H1 (cell line): ENCODE data around the gene KCNE5. TPM values are rescaled to one million over a fixed set of nuclear protein-coding genes. Genes with fewer than 3 reads are reported as not detected.
"Not testable (repeated sequence)": the region's sequence is repeated elsewhere in the genome, so short reads cannot be mapped to it uniquely, and the experiment has no call there.

Source experiments
- CTCF ChIA-PET: fragments of 300-600 bp; sonication (Branson Sonifier 250); formaldehyde crosslinking; loops from one replicate; lab custom pipeline; 2021; ENCODE audit not compliant: partially characterized antibody; lab: Charles Lee
- POLR2A ChIA-PET: fragments of 300-600 bp; sonication (Branson Sonifier 250); formaldehyde crosslinking; loops from one replicate; lab custom pipeline; 2021; ENCODE audit warnings: inconsistent platforms; ENCODE audit not compliant: partially characterized antibody; lab: Charles Lee
- DNase-seq, 2 experiments: peaks; one replicate each; pipeline versions ENCODE4 v3.0.0 to v3.0.0-alpha.2; 2010 to 2022; ENCODE audit warnings: low spot score in 2 of 2, low read depth in 1 of 2, mixed read lengths in 1 of 2
- FAIRE-seq: peaks from 2 replicates; lab custom pipeline; 2011; peaks lifted over from hg19 to GRCh38; lab: Jason Lieb, UNC
- H2AFZ ChIP-seq: 2 replicates; pipeline ENCODE4 v1.8.1; 2012; ENCODE audit warnings: low read length, inconsistent platforms
- H2AK5ac ChIP-seq: 2 replicates; pipeline ENCODE4 v1.6.1; 2013; ENCODE audit warnings: low read depth, low read length
- H2BK120ac ChIP-seq: replicated peaks from 2 replicates; pipeline ENCODE3; 2013; ENCODE audit warnings: low read depth, low read length, inconsistent platforms
- H2BK12ac ChIP-seq: 2 replicates; pipeline ENCODE4 v1.6.1; 2013; ENCODE audit warnings: low read depth, low read length
- H2BK15ac ChIP-seq: 2 replicates; pipeline ENCODE4 v1.6.1; 2013; ENCODE audit warnings: low read length
- H2BK20ac ChIP-seq: 2 replicates; pipeline ENCODE4 v1.6.1; 2013; ENCODE audit warnings: low read length
- H2BK5ac ChIP-seq: 2 replicates; pipeline ENCODE4 v1.6.1; 2013; ENCODE audit warnings: low read depth, low read length
- H3K14ac ChIP-seq: 2 replicates; pipeline ENCODE4 v1.6.1; 2013; ENCODE audit warnings: inconsistent platforms; ENCODE audit not compliant: insufficient read length
- H3K18ac ChIP-seq: 2 replicates; pipeline ENCODE4 v1.6.1; 2013; ENCODE audit warnings: low read length; ENCODE audit errors: extremely low read depth
- H3K23ac ChIP-seq: 2 replicates; pipeline ENCODE4 v1.6.1; 2013; ENCODE audit warnings: inconsistent platforms; ENCODE audit not compliant: insufficient read length
- H3K23me2 ChIP-seq: 2 replicates; pipeline ENCODE4 v1.6.1; 2013; ENCODE audit warnings: low read depth, low read length
- H3K27ac ChIP-seq: 2 replicates; pipeline ENCODE4 v1.6.1; 2011; ENCODE audit warnings: low read depth, low read length, inconsistent platforms
- H3K27me3 ChIP-seq, 4 experiments: replicated peaks in 1 of 4; 1 replicate in 1 of 4; 2 replicates in 3 of 4; pipeline versions ENCODE4 v1.6.1 to v1.8.1; 2011 to 2013; ENCODE audit warnings: low read length in 3 of 4, mild to moderate bottlenecking in 3 of 4, inconsistent platforms in 2 of 4, mixed read lengths in 2 of 4, moderate library complexity in 1 of 4; ENCODE audit not compliant: control insufficient read depth in 3 of 4, insufficient read depth in 3 of 4; ENCODE audit errors: extremely low read depth in 1 of 4
- H3K36me3 ChIP-seq, 4 experiments: 2 replicates each; pipeline versions ENCODE4 v1.6.1 to v1.8.1; 2011 to 2013; ENCODE audit warnings: mild to moderate bottlenecking in 4 of 4, low read length in 3 of 4, moderate library complexity in 2 of 4, control low read depth in 1 of 4, inconsistent platforms in 1 of 4; ENCODE audit not compliant: insufficient read depth in 4 of 4, control insufficient read depth in 2 of 4
- H3K4ac ChIP-seq: replicated peaks from 2 replicates; pipeline ENCODE3; 2013; ENCODE audit warnings: low read length, low read depth, mixed read lengths, inconsistent platforms; ENCODE audit not compliant: insufficient read length
- H3K4me1 ChIP-seq, 4 experiments: replicated peaks in 1 of 4; 1 replicate in 1 of 4; 2 replicates in 3 of 4; pipeline versions ENCODE4 v1.6.1 to v1.8.1; 2011 to 2013; ENCODE audit warnings: low read length in 3 of 4, inconsistent platforms in 2 of 4, mixed read lengths in 1 of 4; ENCODE audit not compliant: insufficient read depth in 4 of 4, control insufficient read depth in 3 of 4
- H3K4me2 ChIP-seq, 2 experiments: 2 replicates each; pipeline versions ENCODE4 v1.6.1 to v1.8.1; 2011 to 2013; ENCODE audit warnings: low read depth in 2 of 2, low read length in 2 of 2, control low read depth in 1 of 2, inconsistent platforms in 1 of 2, mild to moderate bottlenecking in 1 of 2; ENCODE audit not compliant: insufficient read depth in 1 of 2
- H3K4me3 ChIP-seq, 4 experiments: fragments of 200-600, 300-600 bp in 1 of 4; sonication (generic), shearing (Covaris generic), sonication (Bioruptor Twin) in 1 of 4; 2 replicates each; pipeline versions ENCODE4 v1.5.1 to v1.8.1; 2011 to 2016; ENCODE audit warnings: low read length in 4 of 4, low read depth in 3 of 4, control low read depth in 2 of 4, inconsistent platforms in 2 of 4, mild to moderate bottlenecking in 2 of 4, mixed read lengths in 1 of 4, moderate library complexity in 1 of 4; ENCODE audit not compliant: insufficient read depth in 2 of 4; ENCODE audit errors: extremely low read depth in 1 of 4
- H3K56ac ChIP-seq: replicated peaks from 2 replicates; pipeline ENCODE3; 2013; ENCODE audit warnings: low read depth, mild to moderate bottlenecking, mixed read lengths, low read length, inconsistent platforms; ENCODE audit not compliant: insufficient read length
- H3K79me1 ChIP-seq: 2 replicates; pipeline ENCODE4 v1.6.1; 2013; ENCODE audit warnings: low read depth, low read length, control low read depth
- H3K79me2 ChIP-seq, 2 experiments: 2 replicates each; pipeline versions ENCODE4 v1.6.1 to v1.8.1; 2012 to 2013; ENCODE audit warnings: low read length in 2 of 2, mild to moderate bottlenecking in 2 of 2, inconsistent platforms in 1 of 2; ENCODE audit not compliant: insufficient read depth in 2 of 2, control insufficient read depth in 1 of 2
- H3K9ac ChIP-seq, 4 experiments: replicated peaks in 1 of 4; 1 replicate in 1 of 4; 2 replicates in 3 of 4; pipeline versions ENCODE4 v1.6.1 to v1.8.1; 2011 to 2013; ENCODE audit warnings: low read depth in 3 of 4, low read length in 3 of 4, control low read depth in 2 of 4, mild to moderate bottlenecking in 2 of 4, moderate library complexity in 2 of 4, inconsistent platforms in 1 of 4; ENCODE audit errors: extremely low read depth in 1 of 4
- H3K9me3 ChIP-seq, 2 experiments: 2 replicates each; pipeline versions ENCODE4 v1.6.1 to v1.8.1; 2012 to 2013; ENCODE audit warnings: mild to moderate bottlenecking in 2 of 2, moderate library complexity in 2 of 2, control low read depth in 1 of 2, inconsistent platforms in 1 of 2, low read depth in 1 of 2, low read length in 1 of 2, mixed read lengths in 1 of 2; ENCODE audit not compliant: insufficient read depth in 2 of 2
- H4K20me1 ChIP-seq, 2 experiments: replicated peaks in 1 of 2; 2 replicates each; pipeline versions ENCODE3 to v1.8.1; 2011 to 2013; ENCODE audit warnings: inconsistent platforms in 2 of 2, low read length in 2 of 2, mild to moderate bottlenecking in 1 of 2; ENCODE audit not compliant: insufficient read depth in 2 of 2, control insufficient read depth in 1 of 2
- H4K5ac ChIP-seq: 2 replicates; pipeline ENCODE4 v1.6.1; 2013; ENCODE audit warnings: low read length, low read depth, mixed read lengths, inconsistent platforms; ENCODE audit not compliant: insufficient read length
- H4K8ac ChIP-seq: 2 replicates; pipeline ENCODE4 v1.8.0; 2013; ENCODE audit warnings: mild to moderate bottlenecking, moderate library complexity, low read length, inconsistent platforms; ENCODE audit not compliant: insufficient read depth; ENCODE audit errors: extremely low read depth
- H4K91ac ChIP-seq: replicated peaks from 2 replicates; pipeline ENCODE3; 2013; ENCODE audit warnings: low read length, mixed read lengths, inconsistent platforms; ENCODE audit not compliant: insufficient read length
- WGBS, 2 experiments: shearing (Covaris generic) in 1 of 2; methylation state at CpG; one replicate each; pipeline versions ENCODE4 v1.1.6 to v1.1.7; 2013 to 2015; ENCODE audit warnings: low lambda C conversion rate in 2 of 2, mixed read lengths in 2 of 2, inconsistent platforms in 1 of 2, low coverage in 1 of 2, missing lambda C conversion rate in 1 of 2; ENCODE audit not compliant: insufficient replicate concordance in 2 of 2, insufficient coverage in 1 of 2, insufficient read length in 1 of 2; ENCODE audit errors: extremely low coverage in 1 of 2, missing lambda C conversion rate in 1 of 2; 5-methylcytosine and 5-hydroxymethylcytosine counted together
- polyA plus RNA-seq, 7 experiments: library from polyadenylated mRNA; depleted of rRNA in 3 of 7; stranded (reverse) in 5 of 7; unstranded in 2 of 7; fragments of >200 nt in 5 of 7; fragments of 200-250 nt in 2 of 7; gene quantifications; 1 replicate in 5 of 7; 2 replicates in 1 of 7; 4 replicates in 1 of 7; pipeline versions ENCODE4 v1.2.1 to v1.2.3, GENCODE V29; 2011 to 2013; ENCODE audit warnings: missing spikeins in 2 of 7, mixed read lengths in 2 of 7
- total RNA-seq: library from RNA; stranded (reverse); fragmentation: NEBNext Ultra II Directional; extraction: Animal tissue kit (Norgen Biotek cat#: 25700); gene quantifications from 2 replicates; pipeline ENCODE4 v1.2.1, GENCODE V29; 2021

Gene KCNE5
- total and polyA plus RNA-seq, 2 of the 8 experiments (the other 6 are each of a cell fraction or from before 2014, with no cell fraction given) = 3.6 to 5.9 TPM

- H3K18ac ChIP-seq, H2BK120ac ChIP-seq, H4K5ac ChIP-seq, POLR2A ChIA-PET, H3K9ac ChIP-seq, H3K14ac ChIP-seq, H4K91ac ChIP-seq, H3K27ac ChIP-seq, H3K36me3 ChIP-seq, H3K27me3 ChIP-seq, H3K4me2 ChIP-seq, H2BK15ac ChIP-seq, H3K23ac ChIP-seq, H3K4me3 ChIP-seq, H4K20me1 ChIP-seq, H3K79me1 ChIP-seq, H3K4me1 ChIP-seq, H3K4ac ChIP-seq, H3K56ac ChIP-seq, H2AK5ac ChIP-seq, CTCF ChIA-PET, H4K8ac ChIP-seq, H2BK12ac ChIP-seq, H2BK5ac ChIP-seq, DNase-seq, H3K23me2 ChIP-seq, H2AFZ ChIP-seq, H2BK20ac ChIP-seq, H3K9me3 ChIP-seq, FAIRE-seq, H3K79me2 ChIP-seq: not testable (repeated sequence)
- no CpG with 5 or more reads among the region's 2 CpGs for WGBS, 2 experiments
Observed at GRCh38 chrX:109637477-109637876, 12.5 kb upstream of the KCNE5 start.
